GM18499 (cell line): ENCODE measurements around the gene LPAR1.
"Not testable (repeated sequence)": the region's sequence is repeated elsewhere in the genome, so short reads cannot be mapped to it uniquely, and the experiment has no call there.

Experiments
- ATAC-seq: cut with Tn5 transposase; IDR thresholded peaks from one replicate; pipeline ENCODE4 v1.9.1; 2021; ENCODE audit warnings: moderate number of reproducible peaks; ENCODE audit not compliant: insufficient read depth, unreplicated experiment

Gene LPAR1

DNA sequence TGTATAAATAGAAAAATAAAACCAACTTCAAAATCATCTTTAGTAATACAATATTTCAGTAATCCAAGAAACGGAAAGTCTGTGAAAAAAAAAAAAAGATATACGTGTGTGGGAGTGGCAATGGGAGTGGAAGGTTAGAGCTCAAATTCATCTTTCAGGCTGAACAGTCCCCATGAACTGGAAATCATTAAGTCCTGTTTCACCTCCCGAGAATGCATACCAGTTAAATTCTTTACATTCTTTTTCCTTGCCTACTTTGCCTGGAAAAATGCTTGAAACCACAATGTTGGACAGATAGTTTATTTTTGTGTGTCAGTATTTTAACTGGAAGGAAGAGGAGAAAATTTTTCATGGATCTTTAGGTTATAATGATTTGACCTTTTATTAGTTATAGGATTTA, 202.9 kb downstream of the LPAR1 start:
- no peak for ATAC-seq

DNA sequence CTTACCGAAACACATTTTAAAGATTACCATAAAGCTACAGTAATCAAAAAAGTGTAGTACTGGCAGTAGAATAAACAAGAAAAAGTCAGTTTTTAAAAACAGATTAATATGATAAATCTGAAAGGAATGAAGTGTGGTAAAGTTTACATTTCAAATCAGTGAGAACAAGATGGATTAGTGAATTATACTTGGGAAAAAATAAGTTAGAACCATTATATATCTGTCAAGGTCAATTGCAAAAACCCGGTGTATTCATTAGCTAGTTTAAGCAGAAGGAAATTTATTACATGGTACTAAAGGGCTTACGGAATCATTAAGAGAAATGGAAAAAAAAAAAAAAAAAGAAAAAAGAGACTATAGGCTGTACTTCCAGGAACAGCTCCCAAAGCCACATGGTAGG, 205.3 kb downstream of the LPAR1 start:
- ATAC-seq, result no peak

- ATAC-seq, result no peak
These were observed 207.8 kb downstream of the LPAR1 start for GRCh38 chr9:110830495-110830894.

- ATAC-seq, result no peak
These were observed 210.0 kb downstream of the LPAR1 start for GRCh38 chr9:110828264-110828663.

DNA sequence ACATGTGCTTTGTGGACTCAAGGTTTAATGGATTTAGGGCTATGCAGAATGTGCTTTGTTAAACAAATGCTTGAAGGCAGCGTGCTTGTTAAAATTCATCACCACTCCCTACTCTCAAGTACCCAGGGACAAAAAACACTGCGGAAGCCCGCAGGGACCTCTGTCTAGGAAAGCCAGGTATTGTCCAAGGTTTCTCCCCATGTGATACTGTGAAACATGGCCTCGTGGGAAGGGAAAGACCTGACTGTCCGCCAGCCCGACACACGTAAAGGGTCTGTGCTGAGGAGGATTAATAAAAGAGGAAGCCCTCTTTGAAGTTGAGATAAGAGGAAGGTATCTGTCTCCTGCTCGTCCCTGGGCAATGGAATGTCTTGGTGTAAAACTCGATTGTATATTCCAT, 211.9 kb downstream of the LPAR1 start:
- not testable (repeated sequence) for ATAC-seq

- no peak for ATAC-seq
These were observed 212.3 kb downstream of the LPAR1 start for GRCh38 chr9:110825950-110826349.

- not testable (repeated sequence) for ATAC-seq
These were observed 213.1 kb downstream of the LPAR1 start for GRCh38 chr9:110825129-110825528.
